Liver (tissue), 3 donors: ENCODE results near the gene HLA-DRB1.

Experiments used
- CTCF ChIP-seq: fragments of 150-350 bp; IDR thresholded peaks from 2 replicates; pipeline ENCODE4 v1.5.1; 2017; ENCODE audit warnings: improper control_type of control experiment, low read depth, low read length; ENCODE audit not compliant: missing input control
- TAF1 ChIP-seq: conservative IDR thresholded peaks from 2 replicates; pipeline ENCODE4 v1.6.1; 2016; ENCODE audit warnings: antibody characterized with exemption, mild to moderate bottlenecking
- YY1 ChIP-seq: IDR thresholded peaks from 2 replicates; pipeline ENCODE4 v1.6.1; 2016; ENCODE audit warnings: antibody characterized with exemption, mild to moderate bottlenecking
- donor health status: healthy.
- donor health status: healthy.

GRCh38 chr6:32529697-32530430, 59.8 kb downstream of the HLA-DRB1 start, which contains the start of gene HLA-DRB5:
- TF ChIP-seq CTCF (no peak), TAF1 (no peak), YY1 (no peak)
